Right lobe of liver (tissue), 6 donors: ENCODE measurements around the gene FLNB. TPM values are rescaled to one million over a fixed set of nuclear protein-coding genes. Genes with fewer than 3 reads are reported as not detected.
A peak's percentile ranks its signal among the peaks of the same experiment; 100 is the strongest.

Experiments used
- ATAC-seq, 4 donors: fragments of 200-7000 bp; cut with Tn5 transposase; one replicate each; pipeline ENCODE4 v1.9.1; 2020; ENCODE audit warnings: mild to moderate bottlenecking in 4 of 4, moderate library complexity in 4 of 4
- DNase-seq, 3 donors: peaks; one replicate each; pipeline ENCODE4 v3.0.0-alpha.2; 2020
- H3K27ac ChIP-seq, 3 donors: fragments of 200-600 bp; one replicate each; pipeline ENCODE4 v1.8.0; 2022
- H3K27me3 ChIP-seq, 2 donors: fragments of 200-600 bp; one replicate each; pipeline ENCODE4 v1.8.0; 2022
- H3K36me3 ChIP-seq, 4 donors: fragments of 200-600 bp; sonication (generic) in 1 of 4; one replicate each; pipeline versions ENCODE4 v1.5.1 to v1.8.0; 2017 to 2022; ENCODE audit warnings: control low read depth in 1 of 4
- H3K4me1 ChIP-seq, 4 donors: fragments of 200-600 bp; sonication (generic) in 1 of 4; one replicate each; pipeline versions ENCODE4 v1.5.1 to v1.8.0; 2017 to 2022; ENCODE audit warnings: control low read depth in 1 of 4
- H3K4me3 ChIP-seq, 3 donors: fragments of 200-600 bp; one replicate each; pipeline ENCODE4 v1.8.0; 2022
- H3K9me3 ChIP-seq, 4 donors: fragments of 200-600 bp; sonication (generic) in 1 of 4; one replicate each; pipeline versions ENCODE4 v1.5.1 to v1.8.0; 2017 to 2022; ENCODE audit warnings: control low read depth in 1 of 4
- CTCF ChIP-seq, 4 donors: fragments of 200-600 bp in 3 of 4; fragments of 450-650 bp in 1 of 4; IDR thresholded peaks; one replicate each; pipeline versions ENCODE4 v1.5.1 to v1.8.0; 2016 to 2022; ENCODE audit warnings: antibody characterized with exemption in 4 of 4, mild to moderate bottlenecking in 2 of 4
- POLR2A ChIP-seq: fragments of 450-650 bp; IDR thresholded peaks from one replicate; pipeline ENCODE4 v1.6.1; 2017; ENCODE audit warnings: antibody characterized with exemption, mild to moderate bottlenecking
- WGBS: methylation state at CpG from one replicate; pipeline ENCODE4 v1.1.6; 2018; ENCODE audit warnings: low coverage, low lambda C conversion rate; ENCODE audit not compliant: insufficient coverage; ENCODE audit errors: missing lambda C conversion rate; 5-methylcytosine and 5-hydroxymethylcytosine counted together
- intact Hi-C, 2 donors: fragments of 100-400 bp; cut with DNase I; formaldehyde crosslinking; loops; one replicate each; pipeline versions ENCODE4 v1.11.2 to v1.14.1; 2022
- total RNA-seq, 6 experiments: library from RNA; depleted of rRNA in 2 of 6; stranded (reverse); fragments of >200 nt in 2 of 6; fragmentation: NEBNext Ultra II Directional in 3 of 6; extraction: Animal tissue kit (Norgen Biotek cat#: 25700) in 3 of 6; gene quantifications; one replicate each; pipeline versions ENCODE4 v1.1.0 to v1.2.4, GENCODE V29; 2016 to 2023
- donor health status: DM: no; HTN: yes; CAD: no.
- donor health status: DM: no; HTN: no; CAD: no.
- donor health status: DM: no; HTN: no; CAD: no.
- donor health status: DM: no; HTN: yes; CAD: no.
- donor health status: DM: no; HTN: yes; CAD: no.

The FLNB gene
- total RNA-seq, 6 experiments from 2014 or later: 48.4 to 109 (median 97.8) TPM

- Histone ChIP-seq H3K9me3 (no peaks in the 10 kb centered on the region), H3K36me3 (peaks cover 0 to 48% (median 21%) of the 10 kb centered on the region in 4 donors), H3K27me3 (no peaks in the 10 kb centered on the region), H3K27ac (peak overlapping the region in 2 of 3 donors; percentile 16 to 67), H3K4me1 (peaks cover 0 to 47% (median 24%) of the 10 kb centered on the region in 4 donors), H3K4me3 (no peak overlapping the region)
- ATAC-seq (peak; percentile 26 to 74 (median 48)), DNase-seq (peak in 1 of 3 donors; percentile 63)
- TF ChIP-seq CTCF (IDR thresholded peaks at IDR 0.05) (no peak), POLR2A (no peak)
- intact Hi-C loops: no loop called here
- 16% methylated on average over 7 of the region's 10 CpGs for WGBS
Measured at GRCh38 chr3:58120075-58120812, 112.0 kb downstream of the FLNB start.

GRCh38 chr3:58121183-58121582, 113.0 kb downstream of the FLNB start:
- Histone ChIP-seq H3K9me3 (no peaks in the 10 kb centered on the region), H3K27ac (peak overlapping the region in 2 of 3 donors; percentile 10 to 16), H3K4me1 (peaks cover 0 to 47% (median 24%) of the 10 kb centered on the region in 4 donors), H3K4me3 (no peak overlapping the region), H3K27me3 (no peaks in the 10 kb centered on the region), H3K36me3 (peaks cover 0 to 56% (median 24%) of the 10 kb centered on the region in 4 donors)
- intact Hi-C loops: no loop called here
- 80% methylated on average over 2 of the region's 11 CpGs for WGBS
- ATAC-seq (no peak), DNase-seq (peak in 1 of 3 donors; percentile 22)
- TF ChIP-seq CTCF (IDR thresholded peaks at IDR 0.05): no peak
- TF ChIP-seq POLR2A: no peak

- peaks cover 0 to 72% (median 29%) of the 10 kb centered on the region in 4 donors for H3K36me3 ChIP-seq
- intact Hi-C loops: no loop called here
- TF ChIP-seq POLR2A (no peak), CTCF (IDR thresholded peaks at IDR 0.05) (no peak)
- H3K4me3 ChIP-seq: no peak overlapping the region
- no peak for ATAC-seq
- peaks cover 0 to 30% (median 16%) of the 10 kb centered on the region in 4 donors for H3K4me1 ChIP-seq
- no peaks in the 10 kb centered on the region for H3K9me3 ChIP-seq
- 90% methylated on average over 5 of the region's 41 CpGs for WGBS
- H3K27ac ChIP-seq: no peak overlapping the region
- DNase-seq: no peak
- H3K27me3 ChIP-seq: no peaks in the 10 kb centered on the region
Measured at GRCh38 chr3:58122936-58123700, 114.9 kb downstream of the FLNB start.

- Histone ChIP-seq H3K27ac (no peak overlapping the region), H3K27me3 (no peaks in the 10 kb centered on the region), H3K9me3 (no peaks in the 10 kb centered on the region), H3K4me3 (no peak overlapping the region), H3K4me1 (peaks cover 0 to 17% (median 9%) of the 10 kb centered on the region in 4 donors), H3K36me3 (peaks cover 0 to 69% (median 27%) of the 10 kb centered on the region in 4 donors)
- DNase-seq: peak in 1 of 3 donors; percentile 39
- peak in 2 of 4 donors; percentile 43 to 64 for ATAC-seq
- intact Hi-C loops: no loop called here
- TF ChIP-seq POLR2A (no peak), CTCF (IDR thresholded peaks at IDR 0.05) (peak in 1 of 4 donors; percentile 14)
- WGBS: 40% methylated on average over 2 of the region's 8 CpGs
Measured at GRCh38 chr3:58124387-58124786, 116.2 kb downstream of the FLNB start.
